Liver (tissue), 3 donors: ENCODE data around the gene HAPLN1.

Source experiments
- EGR1 ChIP-seq, 2 donors: IDR thresholded peaks; 2 replicates each; pipeline ENCODE4 v1.6.1; 2016 to 2018; ENCODE audit warnings: antibody characterized with exemption in 2 of 2, low read depth in 2 of 2
- FOXA2 ChIP-seq: IDR thresholded peaks from 2 replicates; pipeline ENCODE4 v1.6.1; 2016; ENCODE audit warnings: antibody characterized with exemption
- HNF4G ChIP-seq: IDR thresholded peaks from 2 replicates; pipeline ENCODE4 v1.6.1; 2016; ENCODE audit warnings: antibody characterized with exemption
- JUND ChIP-seq, 2 donors: IDR thresholded peaks; 2 replicates each; pipeline ENCODE4 v1.6.1; 2016; ENCODE audit warnings: antibody characterized with exemption in 2 of 2
- RAD21 ChIP-seq, 2 donors: IDR thresholded peaks; 2 replicates each; pipeline ENCODE4 v1.6.1; 2016; ENCODE audit warnings: antibody characterized with exemption in 2 of 2, mild to moderate bottlenecking in 2 of 2
- RXRA ChIP-seq, 2 donors: IDR thresholded peaks; 2 replicates each; pipeline ENCODE4 v1.6.1; 2017 to 2018; ENCODE audit warnings: antibody characterized with exemption in 2 of 2, mild to moderate bottlenecking in 1 of 2
- SP1 ChIP-seq: IDR thresholded peaks from 2 replicates; pipeline ENCODE4 v1.6.1; 2018; ENCODE audit warnings: antibody characterized with exemption, mild to moderate bottlenecking
- TAF1 ChIP-seq: conservative IDR thresholded peaks from 2 replicates; pipeline ENCODE4 v1.6.1; 2016; ENCODE audit warnings: antibody characterized with exemption, mild to moderate bottlenecking
- YY1 ChIP-seq: IDR thresholded peaks from 2 replicates; pipeline ENCODE4 v1.6.1; 2016; ENCODE audit warnings: antibody characterized with exemption, mild to moderate bottlenecking
- TF ChIP-seq, protein P1 (sequence below): fragments of 150-350 bp; IDR thresholded peaks from 2 replicates; pipeline ENCODE4 v1.5.1; 2017; ENCODE audit warnings: improper control_type of control experiment, low read depth, low read length; ENCODE audit not compliant: missing input control
- TF ChIP-seq, protein P2 (sequence below): IDR thresholded peaks from 2 replicates; pipeline ENCODE4 v1.6.1; 2016; ENCODE audit warnings: antibody characterized with exemption, mild to moderate bottlenecking
- TF ChIP-seq, protein P3 (sequence below): IDR thresholded peaks from 2 replicates; pipeline ENCODE4 v1.6.1; 2016; ENCODE audit warnings: antibody characterized with exemption
- TF ChIP-seq, protein P4 (sequence below): IDR thresholded peaks from 2 replicates; pipeline ENCODE4 v1.6.1; 2016; ENCODE audit warnings: antibody characterized with exemption
- TF ChIP-seq, protein P5 (sequence below): IDR thresholded peaks from 2 replicates; pipeline ENCODE4 v1.6.1; 2016; ENCODE audit warnings: antibody characterized with exemption
- donor health status: healthy.
- donor health status: healthy.

DNA sequence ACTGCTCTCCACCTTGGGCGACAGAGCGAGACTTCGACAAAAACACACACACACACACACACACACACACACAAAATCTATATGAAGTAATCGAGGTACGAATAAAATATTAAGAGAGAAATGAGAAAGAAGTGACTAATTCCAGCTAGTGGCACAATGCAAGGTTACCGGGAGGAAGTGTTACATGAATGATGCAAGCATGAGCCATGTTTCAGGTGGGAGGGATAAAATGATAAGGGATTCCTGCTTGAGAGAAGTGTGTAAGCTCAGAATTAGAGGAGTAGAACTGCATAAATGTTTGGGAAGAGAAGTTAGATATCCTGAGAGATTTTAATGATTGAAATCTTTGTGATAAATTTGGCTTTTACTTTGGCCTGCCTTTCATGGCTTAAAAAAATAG is 18.8 kb downstream of the HAPLN1 start:
- TF ChIP-seq FOXA2 (no peak), RAD21 (IDR thresholded peaks at IDR 0.05) (no peak), JUND (IDR thresholded peaks at IDR 0.05) (no peak), EGR1 (IDR thresholded peaks at IDR 0.05; ENCODE audit: low read depth in 2 of 2) (no peak), HNF4G (no peak), YY1 (no peak), SP1 (no peak), TAF1 (no peak), RXRA (IDR thresholded peaks at IDR 0.05) (no peak)
- TF ChIP-seq, protein P1, sequence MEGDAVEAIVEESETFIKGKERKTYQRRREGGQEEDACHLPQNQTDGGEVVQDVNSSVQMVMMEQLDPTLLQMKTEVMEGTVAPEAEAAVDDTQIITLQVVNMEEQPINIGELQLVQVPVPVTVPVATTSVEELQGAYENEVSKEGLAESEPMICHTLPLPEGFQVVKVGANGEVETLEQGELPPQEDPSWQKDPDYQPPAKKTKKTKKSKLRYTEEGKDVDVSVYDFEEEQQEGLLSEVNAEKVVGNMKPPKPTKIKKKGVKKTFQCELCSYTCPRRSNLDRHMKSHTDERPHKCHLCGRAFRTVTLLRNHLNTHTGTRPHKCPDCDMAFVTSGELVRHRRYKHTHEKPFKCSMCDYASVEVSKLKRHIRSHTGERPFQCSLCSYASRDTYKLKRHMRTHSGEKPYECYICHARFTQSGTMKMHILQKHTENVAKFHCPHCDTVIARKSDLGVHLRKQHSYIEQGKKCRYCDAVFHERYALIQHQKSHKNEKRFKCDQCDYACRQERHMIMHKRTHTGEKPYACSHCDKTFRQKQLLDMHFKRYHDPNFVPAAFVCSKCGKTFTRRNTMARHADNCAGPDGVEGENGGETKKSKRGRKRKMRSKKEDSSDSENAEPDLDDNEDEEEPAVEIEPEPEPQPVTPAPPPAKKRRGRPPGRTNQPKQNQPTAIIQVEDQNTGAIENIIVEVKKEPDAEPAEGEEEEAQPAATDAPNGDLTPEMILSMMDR, result no peak
- TF ChIP-seq, protein P2, sequence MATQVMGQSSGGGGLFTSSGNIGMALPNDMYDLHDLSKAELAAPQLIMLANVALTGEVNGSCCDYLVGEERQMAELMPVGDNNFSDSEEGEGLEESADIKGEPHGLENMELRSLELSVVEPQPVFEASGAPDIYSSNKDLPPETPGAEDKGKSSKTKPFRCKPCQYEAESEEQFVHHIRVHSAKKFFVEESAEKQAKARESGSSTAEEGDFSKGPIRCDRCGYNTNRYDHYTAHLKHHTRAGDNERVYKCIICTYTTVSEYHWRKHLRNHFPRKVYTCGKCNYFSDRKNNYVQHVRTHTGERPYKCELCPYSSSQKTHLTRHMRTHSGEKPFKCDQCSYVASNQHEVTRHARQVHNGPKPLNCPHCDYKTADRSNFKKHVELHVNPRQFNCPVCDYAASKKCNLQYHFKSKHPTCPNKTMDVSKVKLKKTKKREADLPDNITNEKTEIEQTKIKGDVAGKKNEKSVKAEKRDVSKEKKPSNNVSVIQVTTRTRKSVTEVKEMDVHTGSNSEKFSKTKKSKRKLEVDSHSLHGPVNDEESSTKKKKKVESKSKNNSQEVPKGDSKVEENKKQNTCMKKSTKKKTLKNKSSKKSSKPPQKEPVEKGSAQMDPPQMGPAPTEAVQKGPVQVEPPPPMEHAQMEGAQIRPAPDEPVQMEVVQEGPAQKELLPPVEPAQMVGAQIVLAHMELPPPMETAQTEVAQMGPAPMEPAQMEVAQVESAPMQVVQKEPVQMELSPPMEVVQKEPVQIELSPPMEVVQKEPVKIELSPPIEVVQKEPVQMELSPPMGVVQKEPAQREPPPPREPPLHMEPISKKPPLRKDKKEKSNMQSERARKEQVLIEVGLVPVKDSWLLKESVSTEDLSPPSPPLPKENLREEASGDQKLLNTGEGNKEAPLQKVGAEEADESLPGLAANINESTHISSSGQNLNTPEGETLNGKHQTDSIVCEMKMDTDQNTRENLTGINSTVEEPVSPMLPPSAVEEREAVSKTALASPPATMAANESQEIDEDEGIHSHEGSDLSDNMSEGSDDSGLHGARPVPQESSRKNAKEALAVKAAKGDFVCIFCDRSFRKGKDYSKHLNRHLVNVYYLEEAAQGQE, result no peak
- TF ChIP-seq, protein P3, sequence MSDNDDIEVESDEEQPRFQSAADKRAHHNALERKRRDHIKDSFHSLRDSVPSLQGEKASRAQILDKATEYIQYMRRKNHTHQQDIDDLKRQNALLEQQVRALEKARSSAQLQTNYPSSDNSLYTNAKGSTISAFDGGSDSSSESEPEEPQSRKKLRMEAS, result no peak
- TF ChIP-seq, protein P4, sequence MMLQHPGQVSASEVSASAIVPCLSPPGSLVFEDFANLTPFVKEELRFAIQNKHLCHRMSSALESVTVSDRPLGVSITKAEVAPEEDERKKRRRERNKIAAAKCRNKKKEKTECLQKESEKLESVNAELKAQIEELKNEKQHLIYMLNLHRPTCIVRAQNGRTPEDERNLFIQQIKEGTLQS, result no peak
- TF ChIP-seq, protein P5, sequence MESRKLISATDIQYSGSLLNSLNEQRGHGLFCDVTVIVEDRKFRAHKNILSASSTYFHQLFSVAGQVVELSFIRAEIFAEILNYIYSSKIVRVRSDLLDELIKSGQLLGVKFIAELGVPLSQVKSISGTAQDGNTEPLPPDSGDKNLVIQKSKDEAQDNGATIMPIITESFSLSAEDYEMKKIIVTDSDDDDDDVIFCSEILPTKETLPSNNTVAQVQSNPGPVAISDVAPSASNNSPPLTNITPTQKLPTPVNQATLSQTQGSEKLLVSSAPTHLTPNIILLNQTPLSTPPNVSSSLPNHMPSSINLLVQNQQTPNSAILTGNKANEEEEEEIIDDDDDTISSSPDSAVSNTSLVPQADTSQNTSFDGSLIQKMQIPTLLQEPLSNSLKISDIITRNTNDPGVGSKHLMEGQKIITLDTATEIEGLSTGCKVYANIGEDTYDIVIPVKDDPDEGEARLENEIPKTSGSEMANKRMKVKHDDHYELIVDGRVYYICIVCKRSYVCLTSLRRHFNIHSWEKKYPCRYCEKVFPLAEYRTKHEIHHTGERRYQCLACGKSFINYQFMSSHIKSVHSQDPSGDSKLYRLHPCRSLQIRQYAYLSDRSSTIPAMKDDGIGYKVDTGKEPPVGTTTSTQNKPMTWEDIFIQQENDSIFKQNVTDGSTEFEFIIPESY, result no peak
